Osteoblast (primary cell): Measurements from ENCODE around the gene NYNRIN. TPM values are rescaled to one million over a fixed set of nuclear protein-coding genes. Genes with fewer than 3 reads are reported as not detected.

Experiments used
- DNase-seq: peaks from one replicate; pipeline ENCODE4 v3.0.0; 2011; ENCODE audit warnings: low spot score, mixed read lengths; ENCODE audit not compliant: insufficient read length; ENCODE audit errors: missing footprints
- H2AFZ ChIP-seq: 2 replicates; pipeline ENCODE4 v1.6.0; 2011; ENCODE audit warnings: mild to moderate bottlenecking, low read length
- H3K27ac ChIP-seq: 2 replicates; pipeline ENCODE4 v1.5.1; 2011; ENCODE audit warnings: mild to moderate bottlenecking, low read depth, low read length, moderate library complexity
- H3K27me3 ChIP-seq: 2 replicates; pipeline ENCODE4 v1.6.0; 2012; ENCODE audit warnings: mild to moderate bottlenecking, control low read depth, inconsistent platforms, low read length, moderate library complexity; ENCODE audit not compliant: insufficient read depth
- H3K36me3 ChIP-seq: 2 replicates; pipeline ENCODE4 v1.5.1; 2011; ENCODE audit warnings: mild to moderate bottlenecking, low read length, control low read depth, moderate library complexity; ENCODE audit not compliant: insufficient read depth
- H3K4me1 ChIP-seq: 2 replicates; pipeline ENCODE4 v1.5.1; 2011; ENCODE audit warnings: mild to moderate bottlenecking, low read length, control low read depth, moderate library complexity; ENCODE audit not compliant: insufficient read depth
- H3K4me2 ChIP-seq: 2 replicates; pipeline ENCODE4 v1.6.0; 2011; ENCODE audit warnings: mild to moderate bottlenecking, low read length; ENCODE audit not compliant: insufficient read depth
- H3K4me3 ChIP-seq: fragments of 200-600 bp; sonication (generic); 3 replicates; pipeline ENCODE4 v1.5.1; 2012; ENCODE audit warnings: mild to moderate bottlenecking, low read length, inconsistent platforms; ENCODE audit not compliant: insufficient read depth
- H3K79me2 ChIP-seq: 2 replicates; pipeline ENCODE4 v1.6.0; 2012; ENCODE audit warnings: mild to moderate bottlenecking, low read length, control low read depth, inconsistent platforms; ENCODE audit not compliant: insufficient read depth
- H3K9me3 ChIP-seq: 2 replicates; pipeline ENCODE4 v1.5.1; 2011; ENCODE audit warnings: low read depth, low read length, control low read depth
- H4K20me1 ChIP-seq: 2 replicates; pipeline ENCODE4 v1.6.0; 2012; ENCODE audit warnings: mild to moderate bottlenecking, low read length, control low read depth; ENCODE audit not compliant: insufficient read depth
- total RNA-seq: library from RNA; depleted of rRNA; stranded (reverse); fragments of >200 nt; gene quantifications from 2 replicates; pipeline ENCODE4 v1.2.3, GENCODE V29; 2012
- TF ChIP-seq, protein P1 (sequence below): IDR thresholded peaks from 2 replicates; pipeline ENCODE4 v1.5.1; 2011; ENCODE audit warnings: mild to moderate bottlenecking, low read depth, low read length, moderate library complexity; ENCODE audit errors: extremely low read depth

The NYNRIN gene
- total RNA-seq, 1 donor, result 7.2 TPM

DNA sequence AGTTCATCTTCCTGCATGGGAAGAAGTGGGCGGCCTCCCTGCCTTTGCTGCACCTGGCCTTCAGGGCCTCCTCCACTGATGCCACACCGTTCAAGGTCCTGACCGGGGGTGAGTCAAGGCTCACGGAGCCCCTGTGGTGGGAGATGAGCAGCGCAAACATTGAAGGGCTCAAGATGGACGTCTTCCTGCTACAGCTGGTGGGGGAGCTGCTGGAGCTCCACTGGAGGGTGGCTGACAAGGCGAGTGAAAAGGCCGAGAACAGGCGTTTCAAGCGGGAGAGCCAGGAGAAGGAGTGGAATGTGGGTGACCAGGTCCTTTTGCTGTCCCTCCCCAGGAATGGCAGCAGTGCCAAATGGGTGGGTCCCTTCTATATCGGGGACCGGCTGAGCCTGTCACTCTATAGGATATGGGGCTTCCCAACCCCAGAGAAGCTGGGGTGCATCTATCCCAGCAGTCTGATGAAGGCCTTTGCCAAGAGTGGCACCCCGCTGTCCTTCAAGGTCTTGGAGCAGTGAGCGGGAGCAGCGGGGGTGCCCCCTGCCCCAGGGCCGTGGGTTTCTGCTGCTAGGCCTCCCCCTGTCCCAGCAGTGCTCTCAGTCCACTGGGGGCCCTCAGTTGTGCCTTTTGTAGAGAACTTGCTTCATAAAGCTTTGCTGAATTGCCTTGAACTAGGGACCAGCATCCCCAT is 18.3 kb downstream of the NYNRIN start:
- H3K27ac ChIP-seq, result no peak overlapping the region
- DNase-seq, result no peak

DNA sequence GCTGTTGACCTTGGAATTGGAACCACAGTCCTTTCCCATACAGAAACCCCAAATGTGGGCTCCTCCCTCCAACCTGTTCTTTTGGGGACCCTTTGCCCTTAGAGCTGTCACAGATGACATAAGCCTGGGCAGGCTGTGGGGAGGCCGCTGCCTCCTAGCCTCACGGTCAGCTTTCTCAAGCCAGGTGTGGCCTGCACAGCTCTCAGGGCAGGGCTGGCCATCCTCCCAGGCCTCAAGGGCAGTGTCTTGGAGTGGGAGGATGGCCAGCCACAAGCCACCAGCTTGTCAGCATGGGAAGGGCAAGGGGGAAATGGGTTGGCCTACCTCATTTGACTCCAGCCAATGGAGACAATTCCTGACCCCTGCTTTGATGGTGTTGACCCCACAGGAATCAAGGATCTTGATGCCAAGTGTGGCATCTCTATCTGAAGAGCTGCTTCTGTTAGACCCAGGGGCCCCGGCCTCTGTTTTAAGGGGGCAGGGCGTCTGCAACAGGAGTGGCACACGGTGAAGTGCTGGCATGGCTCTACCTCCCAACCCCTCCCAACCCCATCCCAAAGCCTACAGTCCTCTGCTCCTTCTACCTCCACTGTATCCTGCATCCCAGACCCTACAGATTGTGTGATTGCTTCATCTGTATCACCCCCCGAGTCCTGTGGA is 19.2 kb downstream of the NYNRIN start:
- TF ChIP-seq, protein P1, sequence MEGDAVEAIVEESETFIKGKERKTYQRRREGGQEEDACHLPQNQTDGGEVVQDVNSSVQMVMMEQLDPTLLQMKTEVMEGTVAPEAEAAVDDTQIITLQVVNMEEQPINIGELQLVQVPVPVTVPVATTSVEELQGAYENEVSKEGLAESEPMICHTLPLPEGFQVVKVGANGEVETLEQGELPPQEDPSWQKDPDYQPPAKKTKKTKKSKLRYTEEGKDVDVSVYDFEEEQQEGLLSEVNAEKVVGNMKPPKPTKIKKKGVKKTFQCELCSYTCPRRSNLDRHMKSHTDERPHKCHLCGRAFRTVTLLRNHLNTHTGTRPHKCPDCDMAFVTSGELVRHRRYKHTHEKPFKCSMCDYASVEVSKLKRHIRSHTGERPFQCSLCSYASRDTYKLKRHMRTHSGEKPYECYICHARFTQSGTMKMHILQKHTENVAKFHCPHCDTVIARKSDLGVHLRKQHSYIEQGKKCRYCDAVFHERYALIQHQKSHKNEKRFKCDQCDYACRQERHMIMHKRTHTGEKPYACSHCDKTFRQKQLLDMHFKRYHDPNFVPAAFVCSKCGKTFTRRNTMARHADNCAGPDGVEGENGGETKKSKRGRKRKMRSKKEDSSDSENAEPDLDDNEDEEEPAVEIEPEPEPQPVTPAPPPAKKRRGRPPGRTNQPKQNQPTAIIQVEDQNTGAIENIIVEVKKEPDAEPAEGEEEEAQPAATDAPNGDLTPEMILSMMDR, result no peak
- H3K27me3 ChIP-seq, result peaks cover 6% of the 10 kb centered on the region
- no peaks in the 10 kb centered on the region for H3K9me3 ChIP-seq
- H3K79me2 ChIP-seq, result no peaks in the 10 kb centered on the region
- peak overlapping the region; percentile 6 for H3K4me2 ChIP-seq
- no peak overlapping the region for H3K27ac ChIP-seq
- no peak overlapping the region for H2AFZ ChIP-seq
- no peaks in the 10 kb centered on the region for H4K20me1 ChIP-seq
- no peaks in the 10 kb centered on the region for H3K36me3 ChIP-seq
- H3K4me1 ChIP-seq, result peaks cover 9% of the 10 kb centered on the region
- no peak overlapping the region for H3K4me3 ChIP-seq
- no peak for DNase-seq

More for the DNA sequence above, 18.3 kb downstream of the NYNRIN start:
- Histone ChIP-seq H3K9me3 (no peaks in the 10 kb centered on the region), H3K4me2 (no peak overlapping the region), H3K79me2 (no peaks in the 10 kb centered on the region), H3K27me3 (peaks cover 6% of the 10 kb centered on the region), H3K36me3 (no peaks in the 10 kb centered on the region), H4K20me1 (no peaks in the 10 kb centered on the region), H2AFZ (no peak overlapping the region), H3K4me1 (peaks cover 9% of the 10 kb centered on the region), H3K4me3 (no peak overlapping the region)
- TF ChIP-seq, protein P1, result no peak

DNA sequence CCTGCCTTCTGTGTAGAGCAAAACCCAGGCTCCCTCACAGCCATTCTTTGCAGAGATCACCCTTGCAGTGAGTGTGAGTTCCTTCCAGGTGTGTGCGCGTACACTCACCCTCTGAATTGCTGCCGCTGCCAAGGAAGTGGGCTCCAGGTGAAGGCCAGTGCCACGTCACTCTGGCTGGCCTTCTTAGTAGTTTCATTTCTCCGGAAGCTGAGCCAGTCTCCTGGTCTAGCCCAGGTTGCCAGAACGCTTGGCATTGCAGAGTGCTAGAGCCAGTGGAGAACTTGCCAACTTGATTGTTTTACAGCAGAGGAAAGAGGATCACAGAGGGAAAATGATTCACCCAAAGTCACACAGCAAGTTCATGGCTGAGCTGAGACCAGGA is 19.7 kb downstream of the NYNRIN start:
- DNase-seq, result peak; percentile 90
- TF ChIP-seq, protein P1, result no peak
- no peak overlapping the region for H3K27ac ChIP-seq

DNA sequence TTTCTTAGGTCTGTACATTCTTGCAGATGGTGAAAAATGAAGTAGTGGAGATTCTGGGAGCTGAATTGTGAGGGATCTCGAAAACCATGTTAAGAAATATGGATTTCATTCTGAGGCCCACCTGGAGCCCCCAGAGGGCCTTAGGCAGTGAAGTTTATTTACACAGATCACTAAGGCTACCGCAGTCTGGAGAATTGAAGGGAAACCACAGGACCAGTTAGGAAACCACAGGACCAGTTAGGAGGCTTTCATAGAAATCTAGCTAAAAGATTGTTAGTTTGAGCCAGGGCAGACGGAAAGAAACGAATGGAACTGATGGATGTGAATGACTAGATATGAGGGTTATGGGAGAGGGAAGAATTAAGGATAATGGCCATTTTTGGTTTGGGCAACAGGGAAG is 23.5 kb downstream of the NYNRIN start:
- H3K4me3 ChIP-seq, result no peak overlapping the region
- peaks cover 24% of the 10 kb centered on the region for H3K4me1 ChIP-seq
- no peak overlapping the region for H3K4me2 ChIP-seq
- no peak for DNase-seq
- H2AFZ ChIP-seq, result no peak overlapping the region
- no peaks in the 10 kb centered on the region for H3K9me3 ChIP-seq
- H3K36me3 ChIP-seq, result no peaks in the 10 kb centered on the region
- no peaks in the 10 kb centered on the region for H3K79me2 ChIP-seq
- peaks cover 6% of the 10 kb centered on the region for H3K27me3 ChIP-seq
- H3K27ac ChIP-seq, result no peak overlapping the region
- TF ChIP-seq, protein P1, result no peak
- H4K20me1 ChIP-seq, result no peaks in the 10 kb centered on the region

More for the DNA sequence above, 19.7 kb downstream of the NYNRIN start:
- Histone ChIP-seq H3K9me3 (no peaks in the 10 kb centered on the region), H3K36me3 (no peaks in the 10 kb centered on the region), H3K79me2 (no peaks in the 10 kb centered on the region), H3K27me3 (peaks cover 6% of the 10 kb centered on the region), H2AFZ (no peak overlapping the region), H3K4me1 (peaks cover 9% of the 10 kb centered on the region), H3K4me3 (no peak overlapping the region), H3K4me2 (peak overlapping the region; percentile 6), H4K20me1 (no peaks in the 10 kb centered on the region)
